Stimulated activated CD4-positive, alpha-beta T cell treated with anti-CD3 and anti-CD28 coated beads, TNF-alpha, amount 100 ng/mL, for 1 hour (primary cell): Measurements from ENCODE around the gene RBL2.
"Not testable (repeated sequence)": the region's sequence is repeated elsewhere in the genome, so short reads cannot be mapped to it uniquely, and the experiment has no call there.

Experiments used
- DNase-seq, 3 donors: peaks; one replicate each; pipeline ENCODE4 v3.0.0-alpha.2; 2020; ENCODE audit warnings: low read depth in 3 of 3, low spot score in 1 of 3

The RBL2 gene

GRCh38 chr16:53506254-53506653 lies 72.0 kb downstream of the RBL2 start:
- no peak for DNase-seq

- no peak for DNase-seq
These were observed 73.4 kb downstream of the RBL2 start for GRCh38 chr16:53507464-53508179.

GRCh38 chr16:53509906-53510703 lies 75.8 kb downstream of the RBL2 start:
- peak in 1 of 3 donors; percentile 22 for DNase-seq

GRCh38 chr16:53510704-53511070 lies 76.4 kb downstream of the RBL2 start:
- DNase-seq: no peak

- DNase-seq: no peak
These were observed 76.8 kb downstream of the RBL2 start for GRCh38 chr16:53511084-53511402.

- DNase-seq: no peak
These were observed 77.4 kb downstream of the RBL2 start for GRCh38 chr16:53511403-53512280.

GRCh38 chr16:53512795-53513194 lies 78.5 kb downstream of the RBL2 start:
- DNase-seq: not testable (repeated sequence)

GRCh38 chr16:53515259-53515658 lies 81.0 kb downstream of the RBL2 start:
- no peak for DNase-seq

GRCh38 chr16:53515811-53516210 lies 81.5 kb downstream of the RBL2 start:
- no peak for DNase-seq

- no peak for DNase-seq
These were observed 83.6 kb downstream of the RBL2 start for GRCh38 chr16:53517851-53518250.

- DNase-seq: peak in 2 of 3 donors; percentile 36 to 47
These were observed 84.5 kb downstream of the RBL2 start for GRCh38 chr16:53518550-53519416.

GRCh38 chr16:53519417-53520091 lies 85.3 kb downstream of the RBL2 start:
- no peak for DNase-seq

- DNase-seq: no peak
These were observed 89.0 kb downstream of the RBL2 start for GRCh38 chr16:53523126-53523804.

GRCh38 chr16:53523971-53524548 lies 89.8 kb downstream of the RBL2 start:
- no peak for DNase-seq

- DNase-seq: no peak
These were observed 94.5 kb downstream of the RBL2 start for GRCh38 chr16:53528797-53529196.

GRCh38 chr16:53529513-53529912 lies 95.2 kb downstream of the RBL2 start:
- no peak for DNase-seq

GRCh38 chr16:53530046-53530445 lies 95.8 kb downstream of the RBL2 start:
- DNase-seq: no peak

- no peak for DNase-seq
These were observed 96.5 kb downstream of the RBL2 start for GRCh38 chr16:53530741-53531140.

GRCh38 chr16:53534206-53534605 lies 99.9 kb downstream of the RBL2 start:
- no peak for DNase-seq
